Upper lobe of right lung (tissue), 1 donor: ENCODE measurements around the gene JUN. TPM values are rescaled to one million over a fixed set of nuclear protein-coding genes. Genes with fewer than 3 reads are reported as not detected.
A peak's percentile ranks its signal among the peaks of the same experiment; 100 is the strongest.

ENCODE experiments used
- ATAC-seq: fragments of 200-7000 bp; cut with Tn5 transposase; one replicate; pipeline ENCODE4 v1.9.1; 2020; ENCODE audit warnings: mild to moderate bottlenecking, moderate library complexity
- DNase-seq: peaks from one replicate; pipeline ENCODE4 v3.0.0-alpha.2; 2020
- H3K27ac ChIP-seq: fragments of 200-600 bp; one replicate; pipeline ENCODE4 v1.8.0; 2022
- H3K27me3 ChIP-seq: fragments of 200-600 bp; one replicate; pipeline ENCODE4 v1.8.0; 2022; ENCODE audit warnings: mild to moderate bottlenecking
- H3K36me3 ChIP-seq: fragments of 200-600 bp; one replicate; pipeline ENCODE4 v1.8.0; 2022
- H3K4me1 ChIP-seq: fragments of 200-600 bp; one replicate; pipeline ENCODE4 v1.8.0; 2022
- H3K4me3 ChIP-seq: fragments of 200-600 bp; one replicate; pipeline ENCODE4 v1.8.0; 2022; ENCODE audit warnings: mild to moderate bottlenecking
- H3K9me3 ChIP-seq: fragments of 200-600 bp; one replicate; pipeline ENCODE4 v1.8.0; 2022
- CTCF ChIP-seq: fragments of 200-600 bp; IDR thresholded peaks from one replicate; pipeline ENCODE4 v1.8.0; 2022; ENCODE audit warnings: antibody characterized with exemption
- intact Hi-C: fragments of 100-400 bp; cut with DNase I; formaldehyde crosslinking; loops from one replicate; pipeline ENCODE4 v1.11.0; 2022
- total RNA-seq: library from RNA; stranded (reverse); fragmentation: NEBNext Ultra II Directional; extraction: Animal tissue kit (Norgen Biotek cat#: 25700); gene quantifications from one replicate; pipeline ENCODE4 v1.2.1, GENCODE V29; 2021
- donor health status: DM: no; HTN: yes; CAD: no; lungs with severe emphysema.

The JUN gene
- total RNA-seq, 1 donor from 2014 or later: 112 TPM

- peak overlapping the region; percentile 45 for H3K27ac ChIP-seq
- H3K4me3 ChIP-seq: no peak overlapping the region
- peak; percentile 85 for ATAC-seq
- no peak for DNase-seq
- no peaks in the 10 kb centered on the region for H3K36me3 ChIP-seq
- H3K27me3 ChIP-seq: no peaks in the 10 kb centered on the region
- peaks cover 10% of the 10 kb centered on the region for H3K4me1 ChIP-seq
- TF ChIP-seq CTCF: no peak
- H3K9me3 ChIP-seq: no peaks in the 10 kb centered on the region
- intact Hi-C loops: no loop called here
Measured at GRCh38 chr1:58773406-58773840, 10.4 kb downstream of the JUN start.

GRCh38 chr1:58769809-58770320, 14.0 kb downstream of the JUN start:
- H3K36me3 ChIP-seq: no peaks in the 10 kb centered on the region
- ATAC-seq (no peak), DNase-seq (no peak)
- H3K27me3 ChIP-seq: no peaks in the 10 kb centered on the region
- peaks cover 10% of the 10 kb centered on the region for H3K4me1 ChIP-seq
- no peak overlapping the region for H3K27ac ChIP-seq
- no peak overlapping the region for H3K4me3 ChIP-seq
- no peak for TF ChIP-seq CTCF
- no peaks in the 10 kb centered on the region for H3K9me3 ChIP-seq
- intact Hi-C loops: no loop called here

GRCh38 chr1:58768971-58769808, 14.7 kb downstream of the JUN start:
- Histone ChIP-seq H3K36me3 (no peaks in the 10 kb centered on the region), H3K4me1 (peaks cover 15% of the 10 kb centered on the region), H3K9me3 (no peaks in the 10 kb centered on the region), H3K4me3 (no peak overlapping the region), H3K27ac (no peak overlapping the region), H3K27me3 (no peaks in the 10 kb centered on the region)
- TF ChIP-seq CTCF: peak; percentile 87
- ATAC-seq (peak; percentile 66), DNase-seq (peak; percentile 86)
- intact Hi-C loops: no loop called here

GRCh38 chr1:58768191-58768731, 15.6 kb downstream of the JUN start:
- Histone ChIP-seq H3K4me3 (no peak overlapping the region), H3K27me3 (no peaks in the 10 kb centered on the region), H3K9me3 (no peaks in the 10 kb centered on the region), H3K36me3 (no peaks in the 10 kb centered on the region), H3K27ac (no peak overlapping the region), H3K4me1 (peaks cover 17% of the 10 kb centered on the region)
- no peak for ATAC-seq
- no peak for TF ChIP-seq CTCF
- no peak for DNase-seq
- intact Hi-C loops: no loop called here

- DNase-seq: no peak
- no peaks in the 10 kb centered on the region for H3K27me3 ChIP-seq
- H3K4me1 ChIP-seq: peaks cover 13% of the 10 kb centered on the region
- intact Hi-C loops: no loop called here
- H3K9me3 ChIP-seq: no peaks in the 10 kb centered on the region
- ATAC-seq: no peak
- no peak overlapping the region for H3K27ac ChIP-seq
- no peak for TF ChIP-seq CTCF
- H3K36me3 ChIP-seq: no peaks in the 10 kb centered on the region
- no peak overlapping the region for H3K4me3 ChIP-seq
Measured at GRCh38 chr1:58767143-58767542, 16.7 kb downstream of the JUN start.
